Ectodermal cell (in vitro differentiated cells): Measurements from ENCODE around the gene TRAPPC10. TPM values are rescaled to one million over a fixed set of nuclear protein-coding genes. Genes with fewer than 3 reads are reported as not detected.
A peak's percentile ranks its signal among the peaks of the same experiment; 100 is the strongest.

ENCODE experiments used
- H3K27ac ChIP-seq: 2 replicates; pipeline ENCODE4 v1.7.0; 2013; ENCODE audit warnings: mild to moderate bottlenecking, low read depth, low read length; ENCODE audit not compliant: insufficient read depth, poor library complexity, severe bottlenecking
- H3K27me3 ChIP-seq: 2 replicates; pipeline ENCODE4 v1.7.0; 2013; ENCODE audit warnings: mild to moderate bottlenecking, low read length; ENCODE audit not compliant: insufficient read depth, control insufficient read depth, poor library complexity, severe bottlenecking
- H3K36me3 ChIP-seq: one replicate; pipeline ENCODE4 v1.7.0; 2013; ENCODE audit warnings: low read length; ENCODE audit not compliant: control insufficient read depth, insufficient read depth
- H3K4me1 ChIP-seq: one replicate; pipeline ENCODE4 v1.7.0; 2013; ENCODE audit warnings: low read length; ENCODE audit not compliant: control insufficient read depth, insufficient read depth
- H3K4me3 ChIP-seq: 2 replicates; pipeline ENCODE4 v1.7.0; 2013; ENCODE audit warnings: low read depth, low read length, control low read depth; ENCODE audit not compliant: insufficient read depth
- H3K9me3 ChIP-seq: 2 replicates; pipeline ENCODE4 v1.7.0; 2013; ENCODE audit warnings: mild to moderate bottlenecking, low read length, moderate library complexity; ENCODE audit not compliant: control insufficient read depth
- WGBS, 2 experiments: methylation state at CpG; one replicate each; pipeline ENCODE4 v1.1.7; 2013; ENCODE audit warnings: missing lambda C conversion rate in 2 of 2; 5-methylcytosine and 5-hydroxymethylcytosine counted together
- polyA plus RNA-seq, 4 experiments: library from polyadenylated mRNA; stranded (reverse); fragments of 50-300 nt; gene quantifications; one replicate each; pipeline ENCODE4 v1.2.3, GENCODE V29; 2013

Gene TRAPPC10, protein sequence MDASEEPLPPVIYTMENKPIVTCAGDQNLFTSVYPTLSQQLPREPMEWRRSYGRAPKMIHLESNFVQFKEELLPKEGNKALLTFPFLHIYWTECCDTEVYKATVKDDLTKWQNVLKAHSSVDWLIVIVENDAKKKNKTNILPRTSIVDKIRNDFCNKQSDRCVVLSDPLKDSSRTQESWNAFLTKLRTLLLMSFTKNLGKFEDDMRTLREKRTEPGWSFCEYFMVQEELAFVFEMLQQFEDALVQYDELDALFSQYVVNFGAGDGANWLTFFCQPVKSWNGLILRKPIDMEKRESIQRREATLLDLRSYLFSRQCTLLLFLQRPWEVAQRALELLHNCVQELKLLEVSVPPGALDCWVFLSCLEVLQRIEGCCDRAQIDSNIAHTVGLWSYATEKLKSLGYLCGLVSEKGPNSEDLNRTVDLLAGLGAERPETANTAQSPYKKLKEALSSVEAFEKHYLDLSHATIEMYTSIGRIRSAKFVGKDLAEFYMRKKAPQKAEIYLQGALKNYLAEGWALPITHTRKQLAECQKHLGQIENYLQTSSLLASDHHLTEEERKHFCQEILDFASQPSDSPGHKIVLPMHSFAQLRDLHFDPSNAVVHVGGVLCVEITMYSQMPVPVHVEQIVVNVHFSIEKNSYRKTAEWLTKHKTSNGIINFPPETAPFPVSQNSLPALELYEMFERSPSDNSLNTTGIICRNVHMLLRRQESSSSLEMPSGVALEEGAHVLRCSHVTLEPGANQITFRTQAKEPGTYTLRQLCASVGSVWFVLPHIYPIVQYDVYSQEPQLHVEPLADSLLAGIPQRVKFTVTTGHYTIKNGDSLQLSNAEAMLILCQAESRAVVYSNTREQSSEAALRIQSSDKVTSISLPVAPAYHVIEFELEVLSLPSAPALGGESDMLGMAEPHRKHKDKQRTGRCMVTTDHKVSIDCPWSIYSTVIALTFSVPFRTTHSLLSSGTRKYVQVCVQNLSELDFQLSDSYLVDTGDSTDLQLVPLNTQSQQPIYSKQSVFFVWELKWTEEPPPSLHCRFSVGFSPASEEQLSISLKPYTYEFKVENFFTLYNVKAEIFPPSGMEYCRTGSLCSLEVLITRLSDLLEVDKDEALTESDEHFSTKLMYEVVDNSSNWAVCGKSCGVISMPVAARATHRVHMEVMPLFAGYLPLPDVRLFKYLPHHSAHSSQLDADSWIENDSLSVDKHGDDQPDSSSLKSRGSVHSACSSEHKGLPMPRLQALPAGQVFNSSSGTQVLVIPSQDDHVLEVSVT
- polyA plus RNA-seq (2013, experiment 1 of 4): 25.9 TPM
- polyA plus RNA-seq (2013, experiment 2 of 4): 33.9 TPM
- polyA plus RNA-seq (2013, experiment 3 of 4): 20.4 TPM
- polyA plus RNA-seq (2013, experiment 4 of 4): 23.1 TPM

DNA sequence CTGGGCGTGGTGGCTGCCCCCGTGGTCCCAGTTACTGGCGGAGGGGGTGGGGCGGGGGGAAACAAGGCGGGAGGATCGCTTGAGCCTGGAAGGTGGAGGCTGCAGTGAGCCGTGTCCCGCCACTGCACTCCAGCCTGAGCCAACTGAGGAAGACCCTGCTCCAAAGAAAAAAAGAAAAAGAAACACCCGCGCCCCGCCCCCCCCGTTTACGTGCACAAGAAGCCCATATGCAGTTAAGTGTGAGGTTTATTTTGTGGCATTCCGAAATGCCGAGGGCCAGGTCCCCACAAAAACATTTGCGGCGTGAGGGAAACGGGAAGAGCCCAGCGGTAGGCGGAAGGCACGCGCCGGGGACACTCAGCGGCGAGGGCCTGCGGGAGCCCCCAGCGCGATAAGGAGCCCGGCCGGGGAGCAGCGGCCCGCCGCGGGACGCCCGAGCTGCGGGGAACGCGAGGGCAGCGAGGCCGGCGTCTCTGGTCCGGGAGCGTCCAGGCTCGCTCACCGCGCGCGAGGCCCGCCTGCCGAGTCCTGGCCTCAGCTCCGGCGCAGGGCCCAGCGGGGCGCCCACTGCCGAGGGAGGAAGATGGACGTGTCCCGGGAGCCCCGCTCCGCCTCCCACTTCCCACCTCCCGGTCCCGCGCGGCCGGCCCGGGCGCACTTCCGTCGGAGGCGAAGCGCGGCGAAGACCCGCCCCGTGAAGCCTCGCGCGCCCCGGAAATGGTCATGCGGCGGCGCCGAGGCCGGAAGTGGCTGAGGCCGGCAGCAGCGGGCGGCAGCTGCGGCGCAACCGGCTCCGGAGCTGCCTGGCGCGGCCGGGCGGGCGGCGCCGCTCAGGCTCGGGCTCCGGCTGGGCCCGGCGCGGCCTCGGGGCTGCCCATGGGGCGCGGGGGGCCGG, at the start of gene TRAPPC10:
TSS of gene TRAPPC10 (plus strand) at position 731 of the 895 bp plus-strand sequence. CDS start 185 bp downstream, outside the sequence.
- Histone ChIP-seq H3K4me1 (peaks cover 16% of the 10 kb centered on the region), H3K27me3 (no peaks in the 10 kb centered on the region), H3K27ac (peak within 1 kb of the TSS; percentile 91), H3K36me3 (no peaks in the 10 kb centered on the region), H3K4me3 (peak within 1 kb of the TSS; percentile 75), H3K9me3 (no peaks in the 10 kb centered on the region)
- WGBS, 2 experiments: 0% methylated on average over 107 of the region's 107 CpGs

DNA sequence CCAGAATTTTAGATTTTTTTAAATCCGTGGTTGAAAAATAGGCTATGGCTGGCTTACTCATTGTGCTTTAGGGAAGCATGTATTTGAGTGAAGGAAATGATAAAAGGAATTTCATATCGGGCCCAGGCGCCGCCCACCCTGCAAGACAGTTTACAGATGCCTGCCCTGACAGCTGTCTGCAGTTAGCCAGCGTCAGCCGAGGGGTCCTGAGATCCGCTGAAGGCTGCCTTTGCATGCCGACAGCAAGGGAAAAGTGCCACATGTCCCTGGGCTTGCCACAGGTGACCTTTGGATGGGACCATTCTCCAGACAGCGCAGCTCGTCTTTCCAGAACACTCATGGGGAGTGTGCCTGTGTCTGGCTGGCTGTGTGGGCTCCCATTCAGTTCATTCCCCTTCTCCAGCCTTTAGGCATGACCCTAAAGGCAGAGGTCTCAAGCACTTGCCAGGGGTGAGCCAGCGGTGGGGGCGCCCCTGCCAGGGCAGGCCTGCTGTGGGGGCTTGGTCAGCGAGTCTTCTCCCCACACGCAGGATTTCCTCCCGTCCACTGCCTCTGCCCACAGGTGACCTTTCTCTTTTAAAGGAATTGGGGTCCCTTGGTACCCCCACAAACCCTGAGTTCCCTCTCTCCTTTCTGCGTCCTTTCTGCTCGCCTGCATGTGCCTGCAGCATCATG, 46.1 kb upstream of the TRAPPC10 start:
- 94% methylated on average over 17 of the region's 17 CpGs for WGBS, 2 experiments
- H3K4me3 ChIP-seq: no peak overlapping the region
- no peak overlapping the region for H3K27ac ChIP-seq
- H3K9me3 ChIP-seq: no peaks in the 10 kb centered on the region
- H3K27me3 ChIP-seq: no peaks in the 10 kb centered on the region
- H3K36me3 ChIP-seq: no peaks in the 10 kb centered on the region
- no peaks in the 10 kb centered on the region for H3K4me1 ChIP-seq

DNA sequence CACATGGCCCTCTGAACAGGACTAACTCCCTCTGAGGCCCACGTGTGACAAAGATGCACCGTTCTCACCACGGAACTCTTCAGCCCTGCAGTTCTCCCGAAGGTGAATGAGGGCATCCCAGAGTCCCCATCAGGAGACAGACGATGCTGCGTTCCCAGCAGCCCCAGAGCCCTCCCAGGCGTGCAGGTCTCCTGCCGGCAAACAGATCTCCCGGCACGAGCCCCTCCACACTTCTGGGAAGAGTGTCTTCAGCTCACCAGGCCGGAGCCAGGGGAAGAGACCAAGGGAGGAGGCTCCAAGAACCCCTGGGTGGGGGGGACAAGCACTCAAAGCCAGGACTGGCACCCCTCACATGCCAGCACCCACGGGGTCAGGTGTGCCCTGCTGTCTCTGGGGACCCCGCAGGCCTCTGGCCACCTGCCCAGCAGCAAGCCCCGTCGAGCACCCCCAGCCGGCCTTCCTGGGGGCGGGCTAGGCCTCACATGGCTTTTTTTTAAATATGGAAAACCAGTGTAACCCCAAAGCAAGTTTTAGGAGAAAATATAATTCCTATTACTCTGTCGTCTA, 45.1 kb upstream of the TRAPPC10 start:
- H3K36me3 ChIP-seq: no peaks in the 10 kb centered on the region
- no peaks in the 10 kb centered on the region for H3K9me3 ChIP-seq
- no peaks in the 10 kb centered on the region for H3K4me1 ChIP-seq
- no peaks in the 10 kb centered on the region for H3K27me3 ChIP-seq
- WGBS, 2 experiments: 87 to 89% methylated on average over 18 of the region's 18 CpGs
- H3K4me3 ChIP-seq: no peak overlapping the region
- H3K27ac ChIP-seq: no peak overlapping the region

DNA sequence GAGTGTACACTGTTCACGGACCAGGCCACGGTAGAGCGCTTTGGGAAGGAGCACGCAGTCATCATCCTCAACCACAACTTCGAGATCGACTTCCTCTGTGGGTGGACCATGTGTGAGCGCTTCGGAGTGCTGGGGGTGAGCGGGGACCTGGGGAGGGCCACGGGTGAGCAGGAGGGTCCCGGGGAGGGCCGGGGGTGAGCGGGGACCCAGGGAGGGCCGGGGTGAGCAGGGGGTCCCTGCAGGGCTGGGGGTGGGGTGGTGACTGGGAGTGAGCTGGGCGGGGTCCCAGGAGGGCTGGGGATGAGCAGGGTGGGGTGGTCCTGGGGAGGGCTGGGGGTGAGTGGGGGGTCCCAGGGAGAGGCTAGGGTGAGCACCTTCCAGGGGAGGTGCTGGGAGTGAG, 44.1 kb upstream of the TRAPPC10 start:
- Histone ChIP-seq H3K36me3 (no peaks in the 10 kb centered on the region), H3K9me3 (no peaks in the 10 kb centered on the region), H3K4me3 (no peak overlapping the region), H3K27me3 (no peaks in the 10 kb centered on the region), H3K27ac (no peak overlapping the region), H3K4me1 (no peaks in the 10 kb centered on the region)
- 94 to 95% methylated on average over 15 of the region's 15 CpGs for WGBS, 2 experiments

DNA sequence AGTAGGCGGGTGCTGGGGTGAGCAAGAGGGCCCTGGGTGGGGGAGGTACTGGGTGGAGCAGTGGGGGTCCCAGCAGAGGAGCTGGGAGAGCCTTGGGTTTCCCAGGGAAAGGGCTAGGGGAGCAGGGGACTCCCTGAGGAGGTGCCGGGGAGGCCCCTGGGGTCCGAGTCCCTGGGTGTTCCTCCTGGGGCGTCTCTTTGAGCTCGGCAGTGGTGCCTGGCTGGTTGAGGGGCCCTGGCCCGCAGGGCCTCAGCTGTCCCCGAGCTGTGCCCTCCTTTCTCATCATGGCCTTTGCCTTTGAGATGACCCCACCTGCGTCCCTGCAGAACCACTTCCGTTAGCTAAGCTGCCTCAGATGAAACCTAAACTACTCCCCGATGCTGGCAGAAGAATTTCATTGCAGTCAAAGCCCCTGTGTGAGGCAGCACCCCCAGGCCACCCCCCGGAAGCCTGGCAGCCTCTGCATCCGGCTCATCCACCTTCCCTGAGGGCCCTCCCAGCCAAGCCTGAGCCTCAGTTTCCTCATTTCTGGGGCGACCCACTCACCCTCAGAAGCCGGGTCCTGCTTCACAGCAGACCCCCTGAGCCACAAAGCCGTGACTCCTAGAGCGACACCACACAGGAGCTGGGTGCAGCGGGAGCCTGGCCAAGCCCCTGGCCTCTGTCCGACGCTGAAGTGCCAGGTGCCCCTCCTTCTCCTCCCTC, 43.5 kb upstream of the TRAPPC10 start:
- Histone ChIP-seq H3K27me3 (no peaks in the 10 kb centered on the region), H3K4me3 (no peak overlapping the region), H3K9me3 (no peaks in the 10 kb centered on the region), H3K27ac (no peak overlapping the region), H3K4me1 (no peaks in the 10 kb centered on the region), H3K36me3 (no peaks in the 10 kb centered on the region)
- 93% methylated on average over 19 of the region's 19 CpGs for WGBS, 2 experiments

DNA sequence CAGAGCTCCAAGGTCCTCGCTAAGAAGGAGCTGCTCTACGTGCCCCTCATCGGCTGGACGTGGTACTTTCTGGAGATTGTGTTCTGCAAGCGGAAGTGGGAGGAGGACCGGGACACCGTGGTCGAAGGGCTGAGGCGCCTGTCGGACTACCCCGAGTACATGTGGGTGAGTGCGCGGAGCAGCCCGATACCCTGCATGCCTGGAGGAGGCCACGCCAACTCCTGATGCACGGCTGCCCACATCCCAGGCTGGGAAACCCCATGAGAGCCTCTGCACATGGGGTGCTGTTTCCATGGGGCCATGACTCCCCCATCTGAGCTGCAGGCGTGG, 43.0 kb upstream of the TRAPPC10 start:
- no peak overlapping the region for H3K27ac ChIP-seq
- 94 to 95% methylated on average over 17 of the region's 17 CpGs for WGBS, 2 experiments
- no peak overlapping the region for H3K4me3 ChIP-seq
- H3K36me3 ChIP-seq: no peaks in the 10 kb centered on the region
- H3K27me3 ChIP-seq: no peaks in the 10 kb centered on the region
- H3K9me3 ChIP-seq: no peaks in the 10 kb centered on the region
- no peaks in the 10 kb centered on the region for H3K4me1 ChIP-seq

DNA sequence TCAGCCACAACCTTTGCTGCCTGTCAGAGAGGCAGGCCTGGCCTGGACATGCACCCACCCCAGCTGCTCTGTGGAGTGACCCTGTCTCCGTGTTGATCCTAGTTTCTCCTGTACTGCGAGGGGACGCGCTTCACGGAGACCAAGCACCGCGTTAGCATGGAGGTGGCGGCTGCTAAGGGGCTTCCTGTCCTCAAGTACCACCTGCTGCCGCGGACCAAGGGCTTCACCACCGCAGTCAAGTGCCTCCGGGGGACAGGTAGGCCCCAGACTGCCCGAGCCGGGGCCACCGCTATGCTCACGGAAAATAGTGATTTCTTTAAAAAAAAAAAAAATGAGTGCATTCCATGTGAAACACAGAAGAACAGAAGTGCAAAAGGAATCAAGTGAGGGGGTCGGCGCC, 41.6 kb upstream of the TRAPPC10 start:
- H3K4me3 ChIP-seq: no peak overlapping the region
- no peaks in the 10 kb centered on the region for H3K36me3 ChIP-seq
- H3K9me3 ChIP-seq: no peaks in the 10 kb centered on the region
- H3K27ac ChIP-seq: no peak overlapping the region
- no peaks in the 10 kb centered on the region for H3K4me1 ChIP-seq
- H3K27me3 ChIP-seq: no peaks in the 10 kb centered on the region
- 91 to 96% methylated on average over 17 to 18 of the region's 18 CpGs for WGBS, 2 experiments

DNA sequence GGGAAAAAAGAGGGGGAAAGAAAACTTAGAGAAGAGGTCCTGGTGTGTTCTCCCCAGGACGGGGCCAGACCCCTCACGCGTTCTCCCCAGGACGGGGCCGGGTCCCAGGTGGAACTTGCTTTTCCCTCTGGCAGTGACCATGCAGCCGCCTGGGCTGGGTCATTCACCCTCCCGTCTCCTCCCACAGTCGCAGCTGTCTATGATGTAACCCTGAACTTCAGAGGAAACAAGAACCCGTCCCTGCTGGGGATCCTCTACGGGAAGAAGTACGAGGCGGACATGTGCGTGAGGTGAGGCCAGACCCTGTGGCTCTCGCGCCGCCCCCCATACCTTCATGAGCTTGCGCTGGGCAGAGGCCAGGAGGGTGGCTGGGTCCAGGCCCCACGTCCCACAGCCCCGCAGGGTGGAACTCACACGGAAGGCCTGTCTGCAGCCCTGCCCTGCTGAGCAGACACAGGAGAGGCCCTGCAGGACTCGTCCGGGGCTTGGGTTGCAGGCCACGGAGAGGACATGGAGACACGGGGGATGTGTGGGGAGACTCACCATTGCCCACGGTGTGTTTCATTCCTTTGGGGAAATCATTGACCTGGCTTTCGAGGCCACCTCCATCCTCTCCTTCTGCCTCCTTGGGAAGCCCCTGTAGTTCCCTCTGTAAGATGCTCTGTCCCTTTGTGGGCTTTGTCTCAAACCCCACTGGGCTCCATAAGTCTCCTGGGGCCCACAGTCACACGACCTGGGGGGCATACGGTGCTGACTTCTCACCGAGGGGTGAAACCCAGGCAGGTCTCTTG, 40.7 kb upstream of the TRAPPC10 start:
- Histone ChIP-seq H3K36me3 (no peaks in the 10 kb centered on the region), H3K27ac (no peak overlapping the region), H3K4me3 (no peak overlapping the region), H3K27me3 (no peaks in the 10 kb centered on the region), H3K4me1 (no peaks in the 10 kb centered on the region), H3K9me3 (no peaks in the 10 kb centered on the region)
- 89 to 91% methylated on average over 29 of the region's 29 CpGs for WGBS, 2 experiments
